HCT116 (cell line): ENCODE data around the gene RINL.

Source experiments
- EZH2 ChIP-seq: fragments of 200-600 bp; sonication (generic); IDR thresholded peaks from 2 replicates; pipeline ENCODE4 v1.6.1; 2017; ENCODE audit warnings: antibody characterized with exemption, mixed run types
- POLR2A ChIP-seq: IDR thresholded peaks from 2 replicates; pipeline ENCODE4 v1.7.0; 2011; ENCODE audit warnings: borderline replicate concordance; ENCODE audit not compliant: insufficient read depth, insufficient read length; ENCODE audit errors: extremely low read depth
- POLR2AphosphoS5 ChIP-seq: IDR thresholded peaks from 2 replicates; pipeline ENCODE4 v1.6.1; 2011; ENCODE audit warnings: mild to moderate bottlenecking, low read depth, low read length, moderate library complexity
- RAD21 ChIP-seq: IDR thresholded peaks from 2 replicates; pipeline ENCODE4 v1.6.1; 2012; ENCODE audit warnings: low read depth, mild to moderate bottlenecking
- SRF ChIP-seq: IDR thresholded peaks from 2 replicates; pipeline ENCODE4 v1.6.1; 2012; ENCODE audit warnings: low read depth
- TF ChIP-seq, protein P1 (sequence below), 3 experiments: fragments of 200-600 bp in 1 of 3; sonication (generic) in 1 of 3; IDR thresholded peaks in 2 of 3; conservative IDR thresholded peaks in 1 of 3; 2 replicates each; pipeline ENCODE4 v1.5.1; 2012 to 2017; ENCODE audit warnings: low read depth in 2 of 3, low read length in 2 of 3, antibody characterized with exemption in 1 of 3, borderline replicate concordance in 1 of 3, control low read depth in 1 of 3, mild to moderate bottlenecking in 1 of 3, mixed read lengths in 1 of 3, mixed run types in 1 of 3, moderate library complexity in 1 of 3; ENCODE audit not compliant: insufficient read depth in 1 of 3

DNA sequence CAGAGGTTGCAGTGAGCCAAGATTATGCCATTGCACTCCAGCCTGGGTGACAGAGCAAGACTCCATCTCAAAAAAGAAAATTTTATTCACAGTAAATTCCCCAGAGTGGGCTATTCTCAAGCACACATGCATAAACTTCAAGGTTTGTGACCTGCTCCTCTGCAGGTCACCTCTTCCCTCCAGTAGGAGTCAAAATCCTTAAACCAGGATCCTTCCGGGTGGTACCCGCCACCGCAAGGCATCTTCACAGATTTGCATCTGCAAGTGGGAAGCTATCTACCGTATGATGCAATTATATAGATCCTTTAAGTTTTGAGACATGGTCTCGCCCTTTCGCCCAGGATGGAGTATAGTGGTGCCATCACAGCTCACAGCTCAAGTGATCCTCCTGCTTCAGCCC lies 43.5 kb downstream of the RINL start:
- TF ChIP-seq, protein P1, sequence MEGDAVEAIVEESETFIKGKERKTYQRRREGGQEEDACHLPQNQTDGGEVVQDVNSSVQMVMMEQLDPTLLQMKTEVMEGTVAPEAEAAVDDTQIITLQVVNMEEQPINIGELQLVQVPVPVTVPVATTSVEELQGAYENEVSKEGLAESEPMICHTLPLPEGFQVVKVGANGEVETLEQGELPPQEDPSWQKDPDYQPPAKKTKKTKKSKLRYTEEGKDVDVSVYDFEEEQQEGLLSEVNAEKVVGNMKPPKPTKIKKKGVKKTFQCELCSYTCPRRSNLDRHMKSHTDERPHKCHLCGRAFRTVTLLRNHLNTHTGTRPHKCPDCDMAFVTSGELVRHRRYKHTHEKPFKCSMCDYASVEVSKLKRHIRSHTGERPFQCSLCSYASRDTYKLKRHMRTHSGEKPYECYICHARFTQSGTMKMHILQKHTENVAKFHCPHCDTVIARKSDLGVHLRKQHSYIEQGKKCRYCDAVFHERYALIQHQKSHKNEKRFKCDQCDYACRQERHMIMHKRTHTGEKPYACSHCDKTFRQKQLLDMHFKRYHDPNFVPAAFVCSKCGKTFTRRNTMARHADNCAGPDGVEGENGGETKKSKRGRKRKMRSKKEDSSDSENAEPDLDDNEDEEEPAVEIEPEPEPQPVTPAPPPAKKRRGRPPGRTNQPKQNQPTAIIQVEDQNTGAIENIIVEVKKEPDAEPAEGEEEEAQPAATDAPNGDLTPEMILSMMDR (IDR thresholded peaks at IDR 0.05 in 2 of 3, conservative IDR thresholded peaks at IDR 0.05 in 1 of 3; ENCODE audit: borderline replicate concordance in 1 of 3, insufficient read depth in 1 of 3, low read depth in 2 of 3, low read length in 2 of 3) = no peak
- TF ChIP-seq SRF = no peak
- TF ChIP-seq POLR2A = no peak
- TF ChIP-seq POLR2AphosphoS5 = no peak
- no peak for TF ChIP-seq RAD21
- no peak for TF ChIP-seq EZH2
